ENCODE results near the gene NCAPG2. TPM values are rescaled to one million over a fixed set of nuclear protein-coding genes. Genes with fewer than 3 reads are reported as not detected.

NCAPG2 gene
- total and polyA plus RNA-seq, 10 of the 15 experiments (the other 5 are each of a cell fraction or from before 2014, with no cell fraction given), result 11.2 to 78.2 (median 49.2) TPM

GRCh38 chr7:158601090-158601489 lies 103.5 kb downstream of the NCAPG2 start (continued):
- TF ChIP-seq NFIC (IDR thresholded peaks at IDR 0.05; ENCODE audit: low read depth, low read length), result 0 out of 2 replicates have a peak, but pooled peaks have one; percentile 22
- peak; percentile 61 for TF ChIP-seq JUNB (IDR thresholded peaks at IDR 0.05)

GRCh38 chr7:158596745-158597144 lies 107.9 kb downstream of the NCAPG2 start:
- no peak overlapping the region for H2AFZ ChIP-seq (ENCODE audit: control insufficient read depth, low read depth, low read length)
- ATAC-seq (no peak), DNase-seq (ENCODE audit: low read depth, low spot score) (no peak), FAIRE-seq (no peak)
- peaks cover 2% of the 10 kb centered on the region for H3K9me3 ChIP-seq (replicated peaks; ENCODE audit: control insufficient read depth, insufficient read depth, low read length)
- ChIA-PET RAD21 (ENCODE audit: unreplicated experiment) (no interaction called here), SMC1A (ENCODE audit: uncharacterized antibody, unreplicated experiment) (no interaction called here), POLR2A (no interaction called here), CTCF (no interaction called here)
- no peaks in the 10 kb centered on the region for H4K20me1 ChIP-seq (ENCODE audit: control insufficient read depth, insufficient read depth)
- no peak overlapping the region for H3K9ac ChIP-seq (ENCODE audit: control insufficient read depth, insufficient read depth, low read length)
- H3K79me2 ChIP-seq (ENCODE audit: control insufficient read depth, insufficient read depth, low read length), result no peaks in the 10 kb centered on the region
- H3K27ac ChIP-seq (ENCODE audit: control insufficient read depth, insufficient read depth), result no peak overlapping the region
- H3K36me3 ChIP-seq (ENCODE audit: control insufficient read depth in 2 of 2, insufficient read depth in 2 of 2, low read length in 1 of 2), result no peaks in the 10 kb centered on the region; a peak in 1 of 4 replicates
- in situ Hi-C loops (cut with MboI), result no loop called here
- H3K27me3 ChIP-seq (replicated peaks in 1 of 2; ENCODE audit: control insufficient read depth in 2 of 2, insufficient read depth in 2 of 2, low read length in 1 of 2), result no peaks in the 10 kb centered on the region
- H3K4me3 ChIP-seq, result no peak overlapping the region
- no TSS peak for BruUV-seq (replicated peaks)
- H3K4me1 ChIP-seq (ENCODE audit: control insufficient read depth, insufficient read depth, low read length), result peaks cover 4% of the 10 kb centered on the region; the same call in 1 of the 2 replicates
- H3K4me2 ChIP-seq (ENCODE audit: control insufficient read depth, insufficient read depth), result no peak overlapping the region
- no peak for TF ChIP-seq PAX5 (IDR thresholded peaks at IDR 0.05; ENCODE audit: borderline replicate concordance, low read depth, low read length)
- TF ChIP-seq BCLAF1 (IDR thresholded peaks at IDR 0.05), result no peak
- TF ChIP-seq BMI1 (IDR thresholded peaks at IDR 0.05; ENCODE audit: borderline replicate concordance), result no peak
- TF ChIP-seq RFX5 (IDR thresholded peaks at IDR 0.05; ENCODE audit: low read depth, low read length), result no peak
- TF ChIP-seq HDAC6 (IDR thresholded peaks at IDR 0.05; ENCODE audit: unreplicated experiment), result no peak
- TF ChIP-seq USF1 (IDR thresholded peaks at IDR 0.05; ENCODE audit: borderline replicate concordance, extremely low read length, insufficient read depth, low read depth, low read length), result no peak
- no peak for TF ChIP-seq RELA (IDR thresholded peaks at IDR 0.05; ENCODE audit: borderline replicate concordance, partially characterized antibody)
- TF ChIP-seq BHLHE40 (IDR thresholded peaks at IDR 0.05; ENCODE audit: borderline replicate concordance in 1 of 2, low read depth in 2 of 2, low read length in 1 of 2), result no peak
- no peak for TF ChIP-seq POLR2AphosphoS5 (IDR thresholded peaks at IDR 0.05; ENCODE audit: low read length)
- TF ChIP-seq CUX1 (IDR thresholded peaks at IDR 0.05; ENCODE audit: insufficient replicate concordance, low read depth, low read length), result no peak
- intact Hi-C loops (cut with micrococcal nuclease; ENCODE audit: unreplicated experiment), result no loop called here
- WGBS (ENCODE audit: insufficient coverage, insufficient replicate concordance, low lambda C conversion rate, missing lambda C conversion rate), result 100% methylated on average over 4 of the region's 4 CpGs
